Measurements from ENCODE around the gene FMO1.

Gene FMO1

GRCh38 chr1:171334024-171334640, 85.8 kb downstream of the FMO1 start:
- TF ChIP-seq TAF1 (IDR thresholded peaks at IDR 0.05; ENCODE audit: borderline replicate concordance, insufficient read depth, low read length) (no peak), POLR2AphosphoS5 (IDR thresholded peaks at IDR 0.05; ENCODE audit: low read depth, low read length) (no peak), FOXP2 (optimal IDR thresholded peaks at IDR 0.05; ENCODE audit: borderline replicate concordance, extremely low read depth, extremely low read length, insufficient read depth) (no peak), SIN3A (IDR thresholded peaks at IDR 0.05; ENCODE audit: borderline replicate concordance, insufficient read depth, low read length) (no peak), REST (IDR thresholded peaks at IDR 0.05; ENCODE audit: insufficient read depth in 1 of 2, low read depth in 2 of 2, low read length in 2 of 2) (no peak)

All from PFSK-1 (cell line).